ENCODE data around the gene IRF9. TPM values are rescaled to one million over a fixed set of nuclear protein-coding genes. Genes with fewer than 3 reads are reported as not detected.

Gene IRF9
- polyA plus RNA-seq, 2 donors, result 35.0 to 43.5 TPM

DNA sequence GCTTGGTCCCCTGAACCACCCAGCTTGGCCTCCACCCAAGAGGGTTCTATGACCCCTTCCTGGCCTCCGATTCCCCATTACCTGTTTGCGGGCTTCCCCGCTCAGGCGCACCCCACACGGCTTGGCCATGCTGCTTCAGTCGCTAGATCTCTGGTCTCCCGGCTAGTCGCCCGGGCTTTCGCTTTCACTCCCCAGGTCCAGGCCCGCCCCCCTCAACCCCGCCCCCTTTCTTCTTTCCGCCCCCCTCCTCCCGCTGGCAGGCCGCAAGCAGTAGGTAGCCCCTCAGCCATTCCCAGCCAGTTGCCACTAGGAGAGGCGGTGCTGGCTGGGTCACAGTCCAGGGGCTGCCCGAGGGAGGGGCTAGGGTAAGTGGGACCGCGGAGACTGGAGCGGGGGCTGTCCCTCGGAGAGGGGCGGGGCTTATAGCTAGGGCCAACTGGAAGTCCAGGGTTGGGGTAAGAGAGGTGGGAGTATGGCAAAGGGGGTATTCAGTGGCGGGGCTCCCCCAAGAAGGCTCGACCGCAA is 14.6 kb upstream of the IRF9 start, which contains the start of gene PSME2:
Gene PSME2, minus strand, starts transcription at position 158 of the 525 bp plus-strand sequence. Its CDS starts 29 bp downstream, at position 129.
- peaks cover 3 to 24% of the 10 kb centered on the region in 2 donors for H3K36me3 ChIP-seq (ENCODE audit: control insufficient read depth in 2 of 2, insufficient read depth in 2 of 2, low read length in 1 of 2)
- peak within 1 kb of the TSS; percentile 87 to 93 for H3K4me3 ChIP-seq (ENCODE audit: low read depth in 1 of 2, low read length in 2 of 2)
- peak within 1 kb of the TSS; percentile 92 to 97 for H3K27ac ChIP-seq (ENCODE audit: low read depth in 2 of 2, low read length in 1 of 2)
- H3K9me3 ChIP-seq (ENCODE audit: control insufficient read depth in 2 of 2, insufficient read depth in 1 of 2, low read depth in 1 of 2, low read length in 1 of 2), result no peaks in the 10 kb centered on the region
- WGBS, 2 donors, result 0 to 1% methylated on average over 25 of the region's 25 CpGs
- H3K4me1 ChIP-seq (ENCODE audit: control insufficient read depth in 2 of 2, insufficient read depth in 2 of 2, low read length in 1 of 2), result peaks cover 0 to 14% of the 10 kb centered on the region in 2 donors
- H3K27me3 ChIP-seq (ENCODE audit: control insufficient read depth in 1 of 2, insufficient read depth in 2 of 2, low read length in 2 of 2), result no peaks in the 10 kb centered on the region

DNA sequence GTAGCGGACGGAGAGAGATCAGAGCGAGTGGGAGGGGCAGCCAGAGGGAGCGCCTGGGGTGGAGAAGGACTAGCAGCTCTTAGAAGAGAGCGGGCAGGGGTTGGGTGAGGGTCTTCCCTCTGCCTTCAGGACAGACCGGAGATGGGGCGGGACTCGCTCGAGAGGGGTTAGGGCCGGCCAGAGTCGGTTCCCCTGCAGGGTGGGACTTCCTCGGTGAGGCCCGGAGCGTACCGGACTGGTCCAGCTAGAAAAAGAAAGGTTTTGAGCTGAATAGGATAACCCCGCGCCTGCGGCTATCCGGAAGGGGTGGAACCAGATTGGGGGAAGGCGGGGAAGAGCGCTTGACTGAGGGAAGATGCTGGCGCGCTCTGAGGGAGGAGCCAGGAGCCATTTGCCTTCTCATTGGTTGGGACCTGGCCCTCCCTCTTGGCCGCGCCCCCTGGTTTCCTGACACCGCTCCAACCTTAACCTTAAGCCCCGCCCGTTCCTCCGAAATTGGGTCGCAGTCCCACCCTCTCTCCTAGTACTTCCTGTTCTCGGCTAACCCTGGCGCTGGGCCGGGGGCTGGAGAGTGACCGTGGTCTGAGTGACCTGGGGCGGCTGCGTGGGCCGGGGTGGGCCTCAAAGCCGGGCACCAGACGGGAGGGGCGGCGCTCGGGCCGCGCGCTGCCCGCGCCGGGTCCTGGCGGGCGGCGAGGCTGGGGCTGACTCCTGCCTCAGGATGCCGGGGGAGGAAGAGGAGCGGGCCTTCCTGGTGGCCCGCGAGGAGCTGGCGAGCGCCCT is 13.9 kb upstream of the IRF9 start, which contains the start of gene RNF31:
Gene RNF31, plus strand, starts transcription at position 521 of the 783 bp plus-strand sequence. Its CDS starts 201 bp downstream, at position 722.
- H3K4me3 ChIP-seq (ENCODE audit: low read depth in 1 of 2, low read length in 2 of 2), result peak within 1 kb of the TSS; percentile 87 to 93
- no peaks in the 10 kb centered on the region for H3K27me3 ChIP-seq (ENCODE audit: control insufficient read depth in 1 of 2, insufficient read depth in 2 of 2, low read length in 2 of 2)
- 0 to 1% methylated on average over 57 of the region's 57 CpGs for WGBS, 2 donors
- peaks cover 0 to 14% of the 10 kb centered on the region in 2 donors for H3K4me1 ChIP-seq (ENCODE audit: control insufficient read depth in 2 of 2, insufficient read depth in 2 of 2, low read length in 1 of 2)
- H3K36me3 ChIP-seq (ENCODE audit: control insufficient read depth in 2 of 2, insufficient read depth in 2 of 2, low read length in 1 of 2), result peaks cover 4 to 29% of the 10 kb centered on the region in 2 donors
- peak within 1 kb of the TSS; percentile 92 to 97 for H3K27ac ChIP-seq (ENCODE audit: low read depth in 2 of 2, low read length in 1 of 2)
- no peaks in the 10 kb centered on the region for H3K9me3 ChIP-seq (ENCODE audit: control insufficient read depth in 2 of 2, insufficient read depth in 1 of 2, low read depth in 1 of 2, low read length in 1 of 2)

- H3K36me3 ChIP-seq (ENCODE audit: control insufficient read depth in 2 of 2, insufficient read depth in 2 of 2, low read length in 1 of 2), result peaks cover 4 to 29% of the 10 kb centered on the region in 2 donors
- no peaks in the 10 kb centered on the region for H3K27me3 ChIP-seq (ENCODE audit: control insufficient read depth in 1 of 2, insufficient read depth in 2 of 2, low read length in 2 of 2)
- peak overlapping the region; percentile 91 to 97 for H3K27ac ChIP-seq (ENCODE audit: low read depth in 2 of 2, low read length in 1 of 2)
- H3K4me1 ChIP-seq (ENCODE audit: control insufficient read depth in 2 of 2, insufficient read depth in 2 of 2, low read length in 1 of 2), result peaks cover 0 to 14% of the 10 kb centered on the region in 2 donors
- H3K4me3 ChIP-seq (ENCODE audit: low read depth in 1 of 2, low read length in 2 of 2), result peak overlapping the region; percentile 87 to 93
- 4 to 5% methylated on average over 29 of the region's 29 CpGs for WGBS, 2 donors
- H3K9me3 ChIP-seq (ENCODE audit: control insufficient read depth in 2 of 2, insufficient read depth in 1 of 2, low read depth in 1 of 2, low read length in 1 of 2), result no peaks in the 10 kb centered on the region
These were observed 13.2 kb upstream of the IRF9 start for GRCh38 chr14:24147761-24148428.

DNA sequence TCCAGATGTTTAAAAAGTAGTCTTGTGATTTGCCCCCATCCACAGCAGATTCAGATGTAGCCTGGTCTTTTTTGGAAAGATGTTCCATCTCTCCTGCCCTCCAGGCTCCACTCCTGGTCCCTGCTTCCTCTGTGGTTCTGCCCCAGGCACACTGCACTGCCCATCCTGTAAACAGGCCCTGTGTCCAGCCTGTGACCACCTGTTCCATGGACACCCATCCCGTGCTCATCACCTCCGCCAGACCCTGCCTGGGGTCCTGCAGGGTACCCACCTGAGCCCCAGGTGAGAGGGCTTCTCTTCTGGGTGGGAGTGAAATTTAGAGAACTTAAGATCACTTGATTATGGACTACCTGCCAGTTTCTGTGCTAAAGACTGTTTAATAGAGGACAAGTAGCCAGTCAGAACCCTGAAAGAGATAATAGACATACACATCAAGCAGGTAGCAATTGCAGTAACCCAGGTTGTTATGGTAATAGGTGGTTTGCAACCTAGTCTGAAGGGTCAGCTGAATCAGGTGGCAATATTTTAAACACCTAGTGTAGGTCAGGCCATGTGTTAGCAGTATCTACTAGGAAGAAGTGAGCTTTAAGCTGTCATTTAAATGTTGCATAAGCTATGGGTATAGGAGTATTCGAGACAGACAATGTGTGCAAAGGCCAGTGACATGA is 11.6 kb upstream of the IRF9 start:
- H3K27me3 ChIP-seq (ENCODE audit: control insufficient read depth in 1 of 2, insufficient read depth in 2 of 2, low read length in 2 of 2), result no peaks in the 10 kb centered on the region
- H3K27ac ChIP-seq (ENCODE audit: low read depth in 2 of 2, low read length in 1 of 2), result no peak overlapping the region
- peaks cover 0 to 14% of the 10 kb centered on the region in 2 donors for H3K4me1 ChIP-seq (ENCODE audit: control insufficient read depth in 2 of 2, insufficient read depth in 2 of 2, low read length in 1 of 2)
- no peaks in the 10 kb centered on the region for H3K9me3 ChIP-seq (ENCODE audit: control insufficient read depth in 2 of 2, insufficient read depth in 1 of 2, low read depth in 1 of 2, low read length in 1 of 2)
- 95 to 97% methylated on average over 3 of the region's 3 CpGs for WGBS, 2 donors
- H3K4me3 ChIP-seq (ENCODE audit: low read depth in 1 of 2, low read length in 2 of 2), result no peak overlapping the region
- H3K36me3 ChIP-seq (ENCODE audit: control insufficient read depth in 2 of 2, insufficient read depth in 2 of 2, low read length in 1 of 2), result peaks cover 4 to 24% of the 10 kb centered on the region in 2 donors

- Histone ChIP-seq H3K4me3 (ENCODE audit: low read depth in 1 of 2, low read length in 2 of 2) (no peak overlapping the region), H3K4me1 (ENCODE audit: control insufficient read depth in 2 of 2, insufficient read depth in 2 of 2, low read length in 1 of 2) (peaks cover 0 to 14% of the 10 kb centered on the region in 2 donors), H3K27ac (ENCODE audit: low read depth in 2 of 2, low read length in 1 of 2) (no peak overlapping the region), H3K36me3 (ENCODE audit: control insufficient read depth in 2 of 2, insufficient read depth in 2 of 2, low read length in 1 of 2) (peaks cover 5 to 26% of the 10 kb centered on the region in 2 donors), H3K27me3 (ENCODE audit: control insufficient read depth in 1 of 2, insufficient read depth in 2 of 2, low read length in 2 of 2) (no peaks in the 10 kb centered on the region), H3K9me3 (ENCODE audit: control insufficient read depth in 2 of 2, insufficient read depth in 1 of 2, low read depth in 1 of 2, low read length in 1 of 2) (no peaks in the 10 kb centered on the region)
- 87 to 92% methylated on average over 9 of the region's 9 CpGs for WGBS, 2 donors
These were observed 11.0 kb upstream of the IRF9 start for GRCh38 chr14:24150061-24150460.

- Histone ChIP-seq H3K4me1 (ENCODE audit: control insufficient read depth in 2 of 2, insufficient read depth in 2 of 2, low read length in 1 of 2) (peaks cover 0 to 10% of the 10 kb centered on the region in 2 donors), H3K4me3 (ENCODE audit: low read depth in 1 of 2, low read length in 2 of 2) (no peak overlapping the region), H3K9me3 (ENCODE audit: control insufficient read depth in 2 of 2, insufficient read depth in 1 of 2, low read depth in 1 of 2, low read length in 1 of 2) (no peaks in the 10 kb centered on the region), H3K36me3 (ENCODE audit: control insufficient read depth in 2 of 2, insufficient read depth in 2 of 2, low read length in 1 of 2) (peaks cover 10 to 31% of the 10 kb centered on the region in 2 donors), H3K27me3 (ENCODE audit: control insufficient read depth in 1 of 2, insufficient read depth in 2 of 2, low read length in 2 of 2) (no peaks in the 10 kb centered on the region), H3K27ac (ENCODE audit: low read depth in 2 of 2, low read length in 1 of 2) (no peak overlapping the region)
- 91 to 92% methylated on average over 9 of the region's 9 CpGs for WGBS, 2 donors
These were observed 10.5 kb upstream of the IRF9 start for GRCh38 chr14:24150567-24150966.

GRCh38 chr14:24150993-24151392 is 10.1 kb upstream of the IRF9 start:
- Histone ChIP-seq H3K27me3 (ENCODE audit: control insufficient read depth in 1 of 2, insufficient read depth in 2 of 2, low read length in 2 of 2) (no peaks in the 10 kb centered on the region), H3K4me3 (ENCODE audit: low read depth in 1 of 2, low read length in 2 of 2) (no peak overlapping the region), H3K36me3 (ENCODE audit: control insufficient read depth in 2 of 2, insufficient read depth in 2 of 2, low read length in 1 of 2) (peaks cover 12 to 34% of the 10 kb centered on the region in 2 donors), H3K27ac (ENCODE audit: low read depth in 2 of 2, low read length in 1 of 2) (no peak overlapping the region), H3K4me1 (ENCODE audit: control insufficient read depth in 2 of 2, insufficient read depth in 2 of 2, low read length in 1 of 2) (peaks cover 0 to 8% of the 10 kb centered on the region in 2 donors), H3K9me3 (ENCODE audit: control insufficient read depth in 2 of 2, insufficient read depth in 1 of 2, low read depth in 1 of 2, low read length in 1 of 2) (no peaks in the 10 kb centered on the region)
- WGBS, 2 donors, result 86 to 89% methylated on average over 9 of the region's 9 CpGs

GRCh38 chr14:24151404-24152080 is 9.5 kb upstream of the IRF9 start:
- Histone ChIP-seq H3K9me3 (ENCODE audit: control insufficient read depth in 2 of 2, insufficient read depth in 1 of 2, low read depth in 1 of 2, low read length in 1 of 2) (no peaks in the 10 kb centered on the region), H3K27me3 (ENCODE audit: control insufficient read depth in 1 of 2, insufficient read depth in 2 of 2, low read length in 2 of 2) (no peaks in the 10 kb centered on the region), H3K4me3 (ENCODE audit: low read depth in 1 of 2, low read length in 2 of 2) (no peak overlapping the region), H3K27ac (ENCODE audit: low read depth in 2 of 2, low read length in 1 of 2) (no peak overlapping the region), H3K4me1 (ENCODE audit: control insufficient read depth in 2 of 2, insufficient read depth in 2 of 2, low read length in 1 of 2) (peaks cover 0 to 8% of the 10 kb centered on the region in 2 donors), H3K36me3 (ENCODE audit: control insufficient read depth in 2 of 2, insufficient read depth in 2 of 2, low read length in 1 of 2) (peaks cover 12 to 34% of the 10 kb centered on the region in 2 donors)
- 95% methylated on average over 16 of the region's 16 CpGs for WGBS, 2 donors

GRCh38 chr14:24155100-24155499 is 6.0 kb upstream of the IRF9 start:
- peaks cover 0 to 6% of the 10 kb centered on the region in 2 donors for H3K4me1 ChIP-seq (ENCODE audit: control insufficient read depth in 2 of 2, insufficient read depth in 2 of 2, low read length in 1 of 2)
- H3K9me3 ChIP-seq (ENCODE audit: control insufficient read depth in 2 of 2, insufficient read depth in 1 of 2, low read depth in 1 of 2, low read length in 1 of 2), result no peaks in the 10 kb centered on the region
- WGBS, 2 donors, result 95 to 96% methylated on average over 10 of the region's 10 CpGs
- no peak overlapping the region for H3K4me3 ChIP-seq (ENCODE audit: low read depth in 1 of 2, low read length in 2 of 2)
- no peak overlapping the region for H3K27ac ChIP-seq (ENCODE audit: low read depth in 2 of 2, low read length in 1 of 2)
- H3K36me3 ChIP-seq (ENCODE audit: control insufficient read depth in 2 of 2, insufficient read depth in 2 of 2, low read length in 1 of 2), result peaks cover 22 to 47% of the 10 kb centered on the region in 2 donors
- no peaks in the 10 kb centered on the region for H3K27me3 ChIP-seq (ENCODE audit: control insufficient read depth in 1 of 2, insufficient read depth in 2 of 2, low read length in 2 of 2)

Data from esophagus (tissue), 2 donors.